Subcutaneous abdominal adipose tissue (tissue), 5 donors: ENCODE data around the gene TCL1B.

Experiments used
- H3K27ac ChIP-seq: one replicate; pipeline ENCODE4 v1.7.0; 2013; ENCODE audit warnings: low read depth, mild to moderate bottlenecking, inconsistent platforms, low read length, moderate library complexity
- H3K27me3 ChIP-seq, 5 donors: one replicate each; pipeline ENCODE4 v1.7.0; 2013; ENCODE audit warnings: low read length in 5 of 5, inconsistent platforms in 1 of 5; ENCODE audit not compliant: control insufficient read depth in 5 of 5, insufficient read depth in 4 of 5
- H3K36me3 ChIP-seq, 5 donors: one replicate each; pipeline ENCODE4 v1.7.0; 2013; ENCODE audit warnings: low read length in 5 of 5; ENCODE audit not compliant: control insufficient read depth in 5 of 5, insufficient read depth in 5 of 5
- H3K4me1 ChIP-seq, 5 donors: one replicate each; pipeline ENCODE4 v1.7.0; 2013; ENCODE audit warnings: low read length in 5 of 5, mild to moderate bottlenecking in 3 of 5, moderate library complexity in 1 of 5; ENCODE audit not compliant: control insufficient read depth in 5 of 5, insufficient read depth in 5 of 5
- H3K4me3 ChIP-seq, 5 donors: one replicate each; pipeline ENCODE4 v1.7.0; 2013; ENCODE audit warnings: low read length in 5 of 5, low read depth in 1 of 5
- H3K9ac ChIP-seq, 5 donors: one replicate each; pipeline ENCODE4 v1.7.0; 2013; ENCODE audit warnings: low read length in 5 of 5, mild to moderate bottlenecking in 4 of 5, moderate library complexity in 3 of 5
- H3K9me3 ChIP-seq, 5 donors: one replicate each; pipeline ENCODE4 v1.7.0; 2013; ENCODE audit warnings: low read length in 5 of 5; ENCODE audit not compliant: control insufficient read depth in 5 of 5
- donor health status: healthy.
- donor health status: healthy.
- donor health status: healthy.
- donor health status: healthy.
- donor health status: healthy.

Gene TCL1B

DNA sequence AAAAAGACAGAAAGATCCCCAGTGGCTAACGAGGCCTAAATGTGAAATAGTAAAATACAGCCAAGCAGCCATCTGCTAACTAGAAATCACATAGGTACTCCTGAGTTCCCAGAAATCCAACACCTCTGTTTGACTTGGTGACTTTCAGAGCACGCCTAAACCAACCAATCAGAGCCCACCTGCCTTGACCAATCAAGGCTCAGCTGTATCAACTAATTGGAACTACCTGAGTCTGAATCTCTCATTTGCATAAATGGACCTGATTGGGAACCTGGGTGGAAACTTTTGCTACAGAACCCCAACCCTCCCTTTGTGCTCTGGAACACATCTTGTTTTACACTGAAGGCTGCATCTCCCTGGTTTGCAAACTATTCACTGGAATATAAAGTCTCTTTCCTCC lies 5.1 kb upstream of the TCL1B start:
- H3K9me3 ChIP-seq: peaks cover 0 to 6% (median 0%) of the 10 kb centered on the region in 5 donors
- no peak overlapping the region for H3K27ac ChIP-seq
- no peak overlapping the region for H3K9ac ChIP-seq
- H3K36me3 ChIP-seq: no peaks in the 10 kb centered on the region
- no peak overlapping the region for H3K4me3 ChIP-seq
- no peaks in the 10 kb centered on the region for H3K4me1 ChIP-seq
- H3K27me3 ChIP-seq: peaks cover 3 to 9% (median 7%) of the 10 kb centered on the region in 5 donors

DNA sequence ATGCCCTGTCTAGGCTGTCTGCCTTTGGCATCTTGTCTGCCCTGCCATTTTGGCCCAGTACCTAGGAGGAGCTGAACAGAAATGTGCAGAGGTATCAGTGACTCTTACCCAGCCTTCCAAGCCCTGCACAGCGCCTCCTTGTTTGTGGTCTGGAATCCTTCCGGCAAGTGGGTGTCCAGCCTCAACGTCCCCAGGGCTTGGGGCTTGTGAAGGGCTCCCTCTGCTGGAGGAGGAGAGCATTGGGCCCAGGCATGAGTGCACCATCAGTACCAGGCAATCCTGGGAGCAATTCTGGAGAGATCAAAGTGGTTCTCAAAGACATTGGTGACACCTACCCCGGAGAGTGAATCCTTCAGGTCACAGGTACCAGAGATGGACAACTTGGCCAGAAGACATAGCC lies 2.4 kb upstream of the TCL1B start:
- Histone ChIP-seq H3K27ac (no peak overlapping the region), H3K9ac (no peak overlapping the region), H3K4me3 (no peak overlapping the region), H3K36me3 (no peaks in the 10 kb centered on the region), H3K9me3 (no peaks in the 10 kb centered on the region), H3K4me1 (no peaks in the 10 kb centered on the region), H3K27me3 (peaks cover 6 to 17% (median 7%) of the 10 kb centered on the region in 5 donors)

DNA sequence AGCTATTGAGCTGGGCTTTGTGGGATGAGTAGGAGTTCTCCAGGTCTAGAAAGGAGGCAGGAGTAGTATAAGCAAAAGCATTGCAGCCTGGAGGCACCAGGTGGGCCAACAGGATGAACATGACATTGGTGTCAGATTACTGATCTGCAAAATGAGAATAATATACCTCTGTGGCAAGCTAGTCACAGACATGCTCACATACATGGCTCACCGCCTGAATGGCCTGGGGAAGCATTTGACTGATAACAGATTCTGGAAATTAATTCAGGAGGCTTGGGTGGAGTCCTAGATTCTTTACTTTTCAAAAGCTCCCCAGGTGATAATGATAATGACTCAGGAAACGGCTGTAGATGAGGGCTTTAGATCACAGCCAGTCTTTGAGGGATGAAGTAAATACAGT lies 709 bp downstream of the TCL1B start:
- no peaks in the 10 kb centered on the region for H3K4me1 ChIP-seq
- no peaks in the 10 kb centered on the region for H3K36me3 ChIP-seq
- H3K9ac ChIP-seq: no peak overlapping the region
- H3K27ac ChIP-seq: no peak overlapping the region
- H3K9me3 ChIP-seq: no peaks in the 10 kb centered on the region
- peaks cover 6 to 19% (median 12%) of the 10 kb centered on the region in 5 donors for H3K27me3 ChIP-seq
- H3K4me3 ChIP-seq: no peak overlapping the region

DNA sequence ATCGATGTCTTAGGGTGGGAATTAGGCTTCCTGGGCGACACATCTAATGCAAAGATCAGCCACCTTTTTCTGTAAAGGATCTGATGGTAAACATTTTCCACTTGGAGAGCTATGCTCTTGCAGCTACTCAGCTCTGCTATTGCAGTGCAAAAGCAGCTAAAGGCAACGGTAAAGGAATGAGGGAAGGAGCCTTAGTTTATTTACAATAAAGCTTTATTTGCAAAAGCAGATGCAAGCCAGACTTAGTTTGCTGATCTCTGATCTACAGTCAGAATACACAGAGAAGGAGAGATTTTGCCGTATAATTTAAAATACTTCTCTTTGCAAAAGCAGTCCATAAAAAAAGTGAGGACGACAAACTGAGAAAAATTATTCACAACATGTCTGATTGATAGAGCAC lies 3.2 kb downstream of the TCL1B start:
- Histone ChIP-seq H3K27me3 (peaks cover 6 to 19% (median 12%) of the 10 kb centered on the region in 5 donors), H3K4me3 (no peak overlapping the region), H3K9ac (no peak overlapping the region), H3K4me1 (peaks cover 0 to 4% (median 0%) of the 10 kb centered on the region in 5 donors), H3K36me3 (no peaks in the 10 kb centered on the region), H3K9me3 (no peaks in the 10 kb centered on the region), H3K27ac (no peak overlapping the region)

DNA sequence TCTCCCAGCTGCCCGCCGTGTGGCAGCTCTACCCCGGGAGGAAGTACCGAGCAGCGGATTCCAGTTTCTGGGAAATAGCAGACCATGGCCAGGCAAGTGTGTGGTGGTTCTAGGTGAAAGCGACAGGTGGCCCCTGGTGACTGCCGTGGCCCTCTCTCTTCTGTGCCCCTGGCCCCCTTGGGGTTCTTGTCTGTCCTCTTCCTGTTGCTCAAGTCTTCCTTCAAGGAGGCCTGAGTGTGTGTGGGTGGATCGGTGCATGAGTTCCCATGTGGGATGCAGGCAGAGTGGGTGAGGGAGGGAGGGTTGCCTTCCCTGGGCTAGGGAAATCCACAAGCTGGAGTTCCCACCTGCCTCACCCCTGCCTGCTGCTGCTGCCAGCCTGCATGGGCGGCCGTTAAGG lies 4.6 kb downstream of the TCL1B start:
- Histone ChIP-seq H3K9ac (no peak overlapping the region), H3K4me3 (no peak overlapping the region), H3K9me3 (no peaks in the 10 kb centered on the region), H3K4me1 (peaks cover 0 to 4% (median 0%) of the 10 kb centered on the region in 5 donors), H3K27me3 (peaks cover 3 to 14% (median 11%) of the 10 kb centered on the region in 5 donors), H3K27ac (no peak overlapping the region), H3K36me3 (no peaks in the 10 kb centered on the region)

DNA sequence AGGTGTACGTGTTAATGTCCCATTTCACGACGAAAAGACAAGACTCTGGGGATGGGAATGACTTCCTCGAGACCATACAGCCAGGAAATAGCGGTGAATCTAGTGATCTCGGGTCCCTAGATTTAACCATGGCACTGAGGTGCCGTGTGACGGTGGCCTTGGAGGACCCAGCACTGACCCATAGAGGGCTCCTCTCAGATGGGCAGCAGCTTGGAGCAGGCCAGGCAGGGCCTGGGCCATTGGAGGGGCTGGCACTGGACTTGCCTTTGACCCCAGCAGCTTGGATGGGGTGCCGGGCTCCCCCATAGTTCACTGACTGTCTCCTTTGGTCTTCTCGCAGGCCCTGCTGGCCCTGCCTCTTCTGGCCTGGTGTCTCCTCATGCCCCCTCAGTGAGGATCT lies 5.4 kb downstream of the TCL1B start:
- Histone ChIP-seq H3K27ac (no peak overlapping the region), H3K27me3 (peaks cover 3 to 14% (median 9%) of the 10 kb centered on the region in 5 donors), H3K4me3 (no peak overlapping the region), H3K36me3 (no peaks in the 10 kb centered on the region), H3K4me1 (peaks cover 0 to 4% (median 0%) of the 10 kb centered on the region in 5 donors), H3K9me3 (no peaks in the 10 kb centered on the region), H3K9ac (no peak overlapping the region)

DNA sequence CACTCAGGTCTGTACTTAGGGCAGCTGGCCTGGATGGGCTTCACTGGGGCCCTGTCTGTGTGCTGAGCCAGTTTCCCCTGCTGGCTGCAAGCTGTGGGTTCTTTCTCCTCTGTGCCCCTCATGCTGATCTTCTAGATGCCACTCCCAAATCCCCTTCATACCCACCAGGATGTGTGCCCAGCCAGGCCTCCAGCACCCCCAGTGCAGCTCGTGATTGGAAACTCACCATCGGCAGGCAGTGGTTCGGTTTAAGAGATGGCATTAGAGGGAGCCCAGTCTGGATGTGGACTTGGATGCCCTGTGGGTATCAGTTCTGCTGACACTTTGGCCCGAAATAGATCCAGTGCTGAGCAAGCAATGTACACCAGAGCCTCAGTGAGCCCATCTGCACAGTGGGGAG lies 5.9 kb downstream of the TCL1B start:
- H3K4me3 ChIP-seq: no peak overlapping the region
- peaks cover 0 to 12% (median 4%) of the 10 kb centered on the region in 5 donors for H3K27me3 ChIP-seq
- peaks cover 0 to 4% (median 0%) of the 10 kb centered on the region in 5 donors for H3K4me1 ChIP-seq
- H3K36me3 ChIP-seq: no peaks in the 10 kb centered on the region
- no peak overlapping the region for H3K9ac ChIP-seq
- H3K27ac ChIP-seq: no peak overlapping the region
- H3K9me3 ChIP-seq: no peaks in the 10 kb centered on the region

DNA sequence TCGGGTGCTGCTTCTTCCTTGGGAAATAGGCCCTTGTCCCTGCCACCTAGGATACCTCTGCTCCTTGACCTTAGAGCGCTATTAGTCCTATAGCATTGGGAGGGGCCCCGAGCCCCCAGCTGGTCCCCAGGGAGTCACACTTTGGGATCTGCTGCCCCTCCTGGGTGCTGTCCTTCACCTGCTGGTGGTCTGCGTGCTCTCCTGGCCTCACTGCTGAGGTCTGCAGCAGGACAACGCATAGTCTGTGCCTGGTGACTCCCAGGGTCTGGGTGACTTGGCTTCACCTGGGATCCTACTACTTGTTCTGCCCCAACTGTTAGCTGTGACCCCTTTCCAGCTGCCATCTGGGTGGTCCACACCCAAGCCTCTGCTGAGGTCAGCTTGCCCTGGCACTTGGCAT lies 8.8 kb downstream of the TCL1B start:
- Histone ChIP-seq H3K9ac (no peak overlapping the region), H3K36me3 (no peaks in the 10 kb centered on the region), H3K4me1 (peaks cover 0 to 11% (median 4%) of the 10 kb centered on the region in 5 donors), H3K27me3 (peaks cover 0 to 12% (median 2%) of the 10 kb centered on the region in 5 donors), H3K4me3 (no peak overlapping the region), H3K9me3 (no peaks in the 10 kb centered on the region), H3K27ac (no peak overlapping the region)

DNA sequence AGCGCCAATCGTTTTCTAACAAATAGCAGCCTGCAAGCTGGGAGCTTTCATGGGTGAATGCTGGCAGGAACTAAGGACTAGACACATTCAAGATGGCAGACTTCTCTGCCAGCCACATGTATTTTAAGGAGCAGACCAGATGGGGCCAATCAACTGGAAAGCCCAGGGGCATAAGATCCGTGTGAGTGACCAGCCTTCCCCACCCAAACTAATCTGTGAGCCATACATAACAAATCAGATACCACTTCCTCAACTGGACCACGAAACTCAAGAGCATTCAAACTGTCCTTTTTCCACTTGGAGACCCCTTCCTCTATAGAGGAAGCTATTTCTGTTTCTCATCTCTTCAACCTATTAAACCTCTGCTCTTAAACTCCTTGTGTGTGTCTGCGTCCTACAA lies 9.7 kb downstream of the TCL1B start:
- H3K36me3 ChIP-seq: no peaks in the 10 kb centered on the region
- H3K27ac ChIP-seq: no peak overlapping the region
- H3K4me3 ChIP-seq: no peak overlapping the region
- H3K27me3 ChIP-seq: peaks cover 0 to 12% (median 0%) of the 10 kb centered on the region in 5 donors
- no peaks in the 10 kb centered on the region for H3K9me3 ChIP-seq
- no peak overlapping the region for H3K9ac ChIP-seq
- H3K4me1 ChIP-seq: peaks cover 0 to 17% (median 4%) of the 10 kb centered on the region in 5 donors

DNA sequence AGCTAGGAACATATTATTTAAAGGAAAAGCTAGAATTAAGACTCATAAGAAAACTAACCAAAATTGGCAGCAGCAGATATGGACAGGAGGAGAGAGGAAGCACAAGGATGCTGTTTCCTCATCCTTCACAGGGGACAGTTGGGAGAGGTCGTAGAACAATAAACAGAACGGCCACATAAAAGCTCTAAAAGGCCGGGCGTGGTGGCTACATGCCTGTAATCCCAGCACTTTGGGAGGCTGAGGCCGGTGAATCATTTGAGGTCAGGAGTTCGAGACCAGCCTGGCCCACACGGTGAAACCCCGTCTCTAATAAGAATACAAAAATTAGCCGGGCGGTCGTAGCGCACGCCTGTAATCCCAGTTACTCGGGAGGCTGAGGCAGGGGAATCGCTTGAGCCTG lies 10.5 kb downstream of the TCL1B start:
- no peaks in the 10 kb centered on the region for H3K36me3 ChIP-seq
- H3K4me1 ChIP-seq: peaks cover 0 to 20% (median 4%) of the 10 kb centered on the region in 5 donors
- no peak overlapping the region for H3K9ac ChIP-seq
- peaks cover 0 to 9% (median 0%) of the 10 kb centered on the region in 5 donors for H3K27me3 ChIP-seq
- no peaks in the 10 kb centered on the region for H3K9me3 ChIP-seq
- H3K27ac ChIP-seq: no peak overlapping the region
- H3K4me3 ChIP-seq: no peak overlapping the region

DNA sequence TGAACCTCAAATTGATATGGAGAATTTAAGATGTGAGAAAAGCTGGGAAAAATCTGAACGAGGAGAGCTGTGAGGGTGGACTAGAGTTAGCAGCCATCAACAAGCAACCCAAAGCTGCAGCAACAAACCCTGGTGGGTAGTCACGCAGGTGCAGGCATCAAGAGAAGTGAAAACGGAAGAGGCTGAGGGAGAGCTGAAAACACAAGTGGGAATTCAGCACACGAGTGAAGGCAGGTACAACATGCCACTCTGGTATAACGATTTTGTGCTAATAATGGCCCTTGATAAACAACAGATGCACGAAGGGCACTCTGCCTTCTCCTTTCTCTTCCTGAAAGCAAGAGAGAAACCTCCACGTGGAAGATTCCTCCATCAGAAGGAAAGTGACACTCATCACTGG lies 11.5 kb downstream of the TCL1B start:
- Histone ChIP-seq H3K27ac (no peak overlapping the region), H3K9me3 (no peaks in the 10 kb centered on the region), H3K9ac (no peak overlapping the region), H3K4me1 (peaks cover 0 to 20% (median 4%) of the 10 kb centered on the region in 5 donors), H3K36me3 (no peaks in the 10 kb centered on the region), H3K4me3 (no peak overlapping the region), H3K27me3 (peaks cover 0 to 9% (median 0%) of the 10 kb centered on the region in 5 donors)
